Fibroblast of lung (primary cell): ENCODE measurements around the gene L3MBTL4.

Experiments
- EZH2 ChIP-seq: IDR thresholded peaks from 2 replicates; pipeline ENCODE4 v1.5.1; 2012; ENCODE audit warnings: low read length, control low read depth, mild to moderate bottlenecking; ENCODE audit errors: missing control alignments
- TF ChIP-seq, protein P1 (sequence below), 2 donors: IDR thresholded peaks in 1 of 2; conservative IDR thresholded peaks in 1 of 2; 1 replicate in 1 of 2; 2 replicates in 1 of 2; pipeline ENCODE4 v1.5.1; 2011 to 2012; ENCODE audit warnings: low read length in 2 of 2, control low read depth in 1 of 2, inconsistent platforms in 1 of 2, low read depth in 1 of 2, mild to moderate bottlenecking in 1 of 2

DNA sequence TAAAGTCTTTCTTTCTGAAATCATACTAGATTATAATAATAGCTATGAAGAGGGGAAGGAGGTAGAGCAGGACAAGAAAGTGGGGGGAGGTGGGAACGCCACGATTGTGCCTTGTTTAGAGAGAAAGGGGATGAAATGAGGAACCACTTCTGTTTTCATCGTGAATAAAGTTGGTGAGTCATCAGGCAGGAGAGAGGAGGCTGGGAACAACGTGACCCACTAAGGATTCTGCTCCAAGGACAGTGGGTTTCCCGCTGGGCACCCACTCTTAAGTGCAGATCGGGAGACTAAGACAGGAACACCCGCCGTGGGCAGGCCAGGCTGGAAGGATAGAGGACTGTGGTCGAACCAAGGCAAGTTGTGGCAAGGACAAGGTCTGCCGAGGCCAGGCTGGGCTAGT is 158.2 kb downstream of the L3MBTL4 start:
- no peak for TF ChIP-seq EZH2
- TF ChIP-seq, protein P1, sequence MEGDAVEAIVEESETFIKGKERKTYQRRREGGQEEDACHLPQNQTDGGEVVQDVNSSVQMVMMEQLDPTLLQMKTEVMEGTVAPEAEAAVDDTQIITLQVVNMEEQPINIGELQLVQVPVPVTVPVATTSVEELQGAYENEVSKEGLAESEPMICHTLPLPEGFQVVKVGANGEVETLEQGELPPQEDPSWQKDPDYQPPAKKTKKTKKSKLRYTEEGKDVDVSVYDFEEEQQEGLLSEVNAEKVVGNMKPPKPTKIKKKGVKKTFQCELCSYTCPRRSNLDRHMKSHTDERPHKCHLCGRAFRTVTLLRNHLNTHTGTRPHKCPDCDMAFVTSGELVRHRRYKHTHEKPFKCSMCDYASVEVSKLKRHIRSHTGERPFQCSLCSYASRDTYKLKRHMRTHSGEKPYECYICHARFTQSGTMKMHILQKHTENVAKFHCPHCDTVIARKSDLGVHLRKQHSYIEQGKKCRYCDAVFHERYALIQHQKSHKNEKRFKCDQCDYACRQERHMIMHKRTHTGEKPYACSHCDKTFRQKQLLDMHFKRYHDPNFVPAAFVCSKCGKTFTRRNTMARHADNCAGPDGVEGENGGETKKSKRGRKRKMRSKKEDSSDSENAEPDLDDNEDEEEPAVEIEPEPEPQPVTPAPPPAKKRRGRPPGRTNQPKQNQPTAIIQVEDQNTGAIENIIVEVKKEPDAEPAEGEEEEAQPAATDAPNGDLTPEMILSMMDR (conservative IDR thresholded peaks at IDR 0.05 in 1 of 2, IDR thresholded peaks at IDR 0.05 in 1 of 2; ENCODE audit: low read depth in 1 of 2, low read length in 2 of 2): no peak
